ENCODE data around the gene CNTNAP5.

The CNTNAP5 gene

GRCh38 chr2:124538549-124538948, 513.5 kb downstream of the CNTNAP5 start:
- TF ChIP-seq CTCF (IDR thresholded peaks at IDR 0.05) = no peak
- DNase-seq (ENCODE audit: low spot score) = no peak
- Histone ChIP-seq H3K27ac (no peak overlapping the region), H3K4me3 (no peak overlapping the region)

- Histone ChIP-seq H3K27ac (no peak overlapping the region), H3K4me3 (no peak overlapping the region)
- no peak for DNase-seq (ENCODE audit: low spot score)
- TF ChIP-seq CTCF (IDR thresholded peaks at IDR 0.05) = no peak
Measured at GRCh38 chr2:124540805-124541204, 515.7 kb downstream of the CNTNAP5 start.

GRCh38 chr2:124542932-124543640, 518.0 kb downstream of the CNTNAP5 start:
- no peak for DNase-seq (ENCODE audit: low spot score)
- no peak overlapping the region for H3K4me3 ChIP-seq
- no peak overlapping the region for H3K27ac ChIP-seq
- no peak for TF ChIP-seq CTCF (IDR thresholded peaks at IDR 0.05)

GRCh38 chr2:124547700-124548099, 522.6 kb downstream of the CNTNAP5 start:
- TF ChIP-seq CTCF (IDR thresholded peaks at IDR 0.05) = no peak
- DNase-seq (ENCODE audit: low spot score) = no peak

GRCh38 chr2:124558277-124558905, 533.3 kb downstream of the CNTNAP5 start:
- H3K27ac ChIP-seq = no peak overlapping the region
- TF ChIP-seq CTCF (IDR thresholded peaks at IDR 0.05) = no peak
- DNase-seq (ENCODE audit: low spot score) = no peak
- H3K4me3 ChIP-seq = no peak overlapping the region

More at GRCh38 chr2:124547700-124548099, 522.6 kb downstream of the CNTNAP5 start:
- Histone ChIP-seq H3K4me3 (no peak overlapping the region), H3K27ac (no peak overlapping the region)

- Histone ChIP-seq H3K4me3 (no peak overlapping the region), H3K27ac (no peak overlapping the region)
- no peak for DNase-seq (ENCODE audit: low spot score)
- TF ChIP-seq CTCF (IDR thresholded peaks at IDR 0.05) = no peak
Measured at GRCh38 chr2:124559236-124559635, 534.1 kb downstream of the CNTNAP5 start.

GRCh38 chr2:124560592-124561112, 535.6 kb downstream of the CNTNAP5 start:
- H3K4me3 ChIP-seq = no peak overlapping the region
- no peak for DNase-seq (ENCODE audit: low spot score)
- no peak for TF ChIP-seq CTCF (IDR thresholded peaks at IDR 0.05)
- no peak overlapping the region for H3K27ac ChIP-seq

All from coronary artery (tissue), 2 donors.